ENCODE results near the gene C4orf46. TPM values are rescaled to one million over a fixed set of nuclear protein-coding genes. Genes with fewer than 3 reads are reported as not detected.
A peak's percentile ranks its signal among the peaks of the same experiment; 100 is the strongest.

C4orf46 gene
- total RNA-seq, 2 experiments from 2014 or later: 23.9 to 30.4 TPM

- ChIA-PET CTCF (ENCODE audit: unreplicated experiment) (no interaction called here), POLR2A (interaction anchor here (0.6 kb wide), 1 partner anchor 13 kb away, joined by 4 read pairs; no protein-coding TSS in a partner anchor)
- Histone ChIP-seq H2AFZ (ENCODE audit: low read length) (peak overlapping the region; percentile 95), H4K20me1 (ENCODE audit: insufficient read depth, low read length) (peaks cover 20% of the 10 kb centered on the region), H3K79me2 (ENCODE audit: insufficient read depth, low read depth, low read length) (peaks cover 63% of the 10 kb centered on the region), H3K4me2 (ENCODE audit: low read length) (peak overlapping the region; percentile 90), H3K27ac (ENCODE audit: low read depth, low read length, poor library complexity, severe bottlenecking) (peak overlapping the region; percentile 78), H3K9me3 (ENCODE audit: low read length) (no peaks in the 10 kb centered on the region), H3K9me2 (ENCODE audit: insufficient read depth, low read length) (no peaks in the 10 kb centered on the region), H3K4me1 (ENCODE audit: insufficient read depth, low read length, poor library complexity, severe bottlenecking) (peaks cover 7% of the 10 kb centered on the region), H3K4me3 (ENCODE audit: low read depth, low read length, poor library complexity, severe bottlenecking) (peak overlapping the region; percentile 81), H3K36me3 (ENCODE audit: insufficient read depth, low read length) (peaks cover 30% of the 10 kb centered on the region)
- intact Hi-C loops (cut with micrococcal nuclease; ENCODE audit: unreplicated experiment): loop anchor here (5.0 kb wide), 2 partner anchors 431 to 506 kb away; partner anchors contain the start of gene RAPGEF2
- BruUV-seq (replicated peaks): no TSS peak
- DNase-seq (ENCODE audit: low spot score): peak; percentile 53
- TF ChIP-seq EZH2phosphoT487 (IDR thresholded peaks at IDR 0.05; ENCODE audit: borderline replicate concordance, low read depth, low read length) (no peak), CTCF (conservative IDR thresholded peaks at IDR 0.05; ENCODE audit: low read length) (no peak)
Measured at GRCh38 chr4:158670975-158671664, 567 bp downstream of the C4orf46 start.

GRCh38 chr4:158669310-158669709 lies 2.4 kb downstream of the C4orf46 start:
- H2AFZ ChIP-seq (ENCODE audit: low read length): no peak overlapping the region
- H3K4me2 ChIP-seq (ENCODE audit: low read length): peak overlapping the region; percentile 7; the same call in 1 of the 2 replicates
- no peaks in the 10 kb centered on the region for H3K9me3 ChIP-seq (ENCODE audit: low read length)
- H3K79me2 ChIP-seq (ENCODE audit: insufficient read depth, low read depth, low read length): peaks cover 63% of the 10 kb centered on the region
- CTCF ChIA-PET (ENCODE audit: unreplicated experiment): no interaction called here
- H4K20me1 ChIP-seq (ENCODE audit: insufficient read depth, low read length): peaks cover 20% of the 10 kb centered on the region
- no peak overlapping the region for H3K4me3 ChIP-seq (ENCODE audit: low read depth, low read length, poor library complexity, severe bottlenecking)
- no peak overlapping the region for H3K27ac ChIP-seq (ENCODE audit: low read depth, low read length, poor library complexity, severe bottlenecking)
- POLR2A ChIA-PET: interaction anchor here (0.6 to 1.0 kb wide), 4 partner anchors 10 to 476 kb away, joined by 3 read pairs; no protein-coding TSS in a partner anchor
- no TSS peak for BruUV-seq (replicated peaks)
- peaks cover 7% of the 10 kb centered on the region for H3K4me1 ChIP-seq (ENCODE audit: insufficient read depth, low read length, poor library complexity, severe bottlenecking)
- peaks cover 43% of the 10 kb centered on the region for H3K36me3 ChIP-seq (ENCODE audit: insufficient read depth, low read length)
- TF ChIP-seq EZH2phosphoT487 (IDR thresholded peaks at IDR 0.05; ENCODE audit: borderline replicate concordance, low read depth, low read length) (no peak), CTCF (conservative IDR thresholded peaks at IDR 0.05; ENCODE audit: low read length) (no peak)
- DNase-seq (ENCODE audit: low spot score): no peak
- intact Hi-C loops (cut with micrococcal nuclease; ENCODE audit: unreplicated experiment): no loop called here
- no peaks in the 10 kb centered on the region for H3K9me2 ChIP-seq (ENCODE audit: insufficient read depth, low read length)

- no peaks in the 10 kb centered on the region for H3K9me2 ChIP-seq (ENCODE audit: insufficient read depth, low read length)
- H3K4me1 ChIP-seq (ENCODE audit: insufficient read depth, low read length, poor library complexity, severe bottlenecking): peaks cover 7% of the 10 kb centered on the region
- peaks cover 20% of the 10 kb centered on the region for H4K20me1 ChIP-seq (ENCODE audit: insufficient read depth, low read length)
- peak; percentile 31 for DNase-seq (ENCODE audit: low spot score)
- ChIA-PET POLR2A (no interaction called here), CTCF (ENCODE audit: unreplicated experiment) (no interaction called here)
- TF ChIP-seq EZH2phosphoT487 (IDR thresholded peaks at IDR 0.05; ENCODE audit: borderline replicate concordance, low read depth, low read length) (no peak), CTCF (conservative IDR thresholded peaks at IDR 0.05; ENCODE audit: low read length) (peak; percentile 78)
- H3K36me3 ChIP-seq (ENCODE audit: insufficient read depth, low read length): peaks cover 43% of the 10 kb centered on the region
- no TSS peak for BruUV-seq (replicated peaks)
- H3K27ac ChIP-seq (ENCODE audit: low read depth, low read length, poor library complexity, severe bottlenecking): no peak overlapping the region
- no peak overlapping the region for H3K4me3 ChIP-seq (ENCODE audit: low read depth, low read length, poor library complexity, severe bottlenecking)
- H3K79me2 ChIP-seq (ENCODE audit: insufficient read depth, low read depth, low read length): peaks cover 50% of the 10 kb centered on the region
- intact Hi-C loops (cut with micrococcal nuclease; ENCODE audit: unreplicated experiment): no loop called here
- H3K4me2 ChIP-seq (ENCODE audit: low read length): no peak overlapping the region
- H2AFZ ChIP-seq (ENCODE audit: low read length): no peak overlapping the region
- H3K9me3 ChIP-seq (ENCODE audit: low read length): no peaks in the 10 kb centered on the region
Measured at GRCh38 chr4:158667651-158668198, 4.0 kb downstream of the C4orf46 start.

Measured in OCI-LY7 (cell line).